Measurements from ENCODE around the gene ALDH18A1.
"Not testable (repeated sequence)": the region's sequence is repeated elsewhere in the genome, so short reads cannot be mapped to it uniquely, and the experiment has no call there.

The ALDH18A1 gene

GRCh38 chr10:95656291-95657164, at the start of gene ALDH18A1:
ALDH18A1 (minus strand) TSS chr10:95656711; CDS start chr10:95653377, 3,334 bp downstream.
- no peak for FAIRE-seq

- no peak for FAIRE-seq
Measured at GRCh38 chr10:95698415-95698814, 41.9 kb upstream of the ALDH18A1 start.

DNA sequence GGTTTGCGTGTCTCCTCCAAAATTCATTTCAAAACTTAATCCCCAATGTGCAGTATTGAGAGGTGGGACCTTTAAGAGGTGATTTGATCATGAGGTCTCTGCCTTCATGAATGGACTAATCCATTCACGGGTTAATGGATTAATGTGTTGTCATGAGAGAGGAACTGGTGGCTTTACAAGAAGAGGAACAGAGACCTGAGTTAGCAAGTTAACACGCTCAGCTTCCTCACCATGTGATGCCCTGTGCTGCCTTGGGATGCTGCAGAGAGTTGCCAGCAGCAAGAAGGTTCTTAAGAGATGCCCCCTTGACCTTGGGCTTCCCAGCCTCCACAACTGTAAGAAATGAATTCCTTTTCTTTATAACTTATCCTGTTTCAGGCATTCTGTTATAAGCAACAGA, 40.9 kb upstream of the ALDH18A1 start:
- FAIRE-seq, result no peak

- no peak for FAIRE-seq
Measured at GRCh38 chr10:95694665-95695064, 38.2 kb upstream of the ALDH18A1 start.

- FAIRE-seq, result peak; percentile 95
Measured at GRCh38 chr10:95693668-95694534, 37.4 kb upstream of the ALDH18A1 start, which contains the start of gene TCTN3. TCTN3 (minus strand) TSS chr10:95693927; CDS start chr10:95693899, 28 bp downstream.

- FAIRE-seq, result no peak
Measured at GRCh38 chr10:95693071-95693667, 36.7 kb upstream of the ALDH18A1 start.

DNA sequence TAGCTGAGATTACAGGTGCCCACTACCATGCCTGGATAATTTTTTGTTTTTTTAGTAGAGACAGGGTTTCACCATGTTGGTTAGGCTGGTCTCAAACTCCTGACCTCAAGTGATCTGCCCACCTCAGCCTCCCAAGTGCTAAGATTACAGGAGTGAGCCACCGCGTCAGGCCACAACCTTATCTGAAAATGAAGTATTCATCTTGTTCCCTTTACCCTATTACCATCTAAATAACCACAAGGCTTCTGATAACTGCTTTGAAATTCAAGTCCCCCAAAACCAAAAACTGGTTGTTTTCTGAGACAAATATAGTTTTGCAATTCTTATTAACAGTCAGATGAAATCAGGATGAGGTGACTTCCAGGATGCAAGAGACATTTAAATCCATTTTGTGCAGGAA, 34.8 kb upstream of the ALDH18A1 start:
- FAIRE-seq, result peak; percentile 73

GRCh38 chr10:95688648-95689047, 32.1 kb upstream of the ALDH18A1 start:
- FAIRE-seq, result no peak

- no peak for FAIRE-seq
Measured at GRCh38 chr10:95683966-95684365, 27.5 kb upstream of the ALDH18A1 start.

GRCh38 chr10:95675403-95676116, 19.0 kb upstream of the ALDH18A1 start:
- no peak for FAIRE-seq

DNA sequence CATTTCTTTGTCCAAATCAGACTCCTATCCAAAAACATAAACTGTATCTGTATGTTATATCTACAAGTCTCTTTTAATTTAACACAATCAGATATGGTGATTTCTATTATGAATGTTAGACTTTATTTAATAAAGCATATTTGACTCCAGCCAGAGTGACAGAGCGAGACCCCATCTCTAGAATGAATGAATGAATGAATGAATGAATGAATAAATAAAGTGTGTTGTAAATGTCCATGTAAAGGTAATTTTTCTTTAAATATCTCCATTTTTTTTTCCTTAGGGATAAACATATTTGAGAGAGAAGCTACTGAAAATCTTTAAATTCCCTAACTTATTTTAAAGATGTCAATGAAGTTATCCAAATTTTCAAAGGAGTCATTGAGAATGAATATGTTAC, 18.1 kb upstream of the ALDH18A1 start:
- no peak for FAIRE-seq

DNA sequence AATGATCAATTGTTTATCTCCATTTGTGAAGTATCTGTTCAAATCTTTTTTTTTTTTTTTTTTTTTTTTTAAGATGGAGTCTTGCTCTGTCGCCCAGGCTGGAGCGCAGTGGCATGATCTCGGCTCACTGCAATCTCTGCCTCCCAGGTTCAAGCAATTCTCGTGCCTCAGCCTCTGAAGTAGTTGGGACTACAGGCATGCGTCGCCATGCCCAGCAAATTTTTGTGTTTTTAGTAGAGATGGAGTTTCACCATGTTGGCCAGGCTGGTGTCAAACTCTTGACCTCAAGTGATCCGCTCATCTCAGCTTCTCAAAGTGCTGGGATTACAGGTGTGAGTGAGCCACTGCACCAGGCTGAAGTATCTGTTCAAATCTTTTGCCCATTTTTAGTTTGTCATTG, 16.1 kb upstream of the ALDH18A1 start:
- FAIRE-seq, result not testable (repeated sequence)

GRCh38 chr10:95664543-95664942, 8.0 kb upstream of the ALDH18A1 start:
- FAIRE-seq, result no peak

DNA sequence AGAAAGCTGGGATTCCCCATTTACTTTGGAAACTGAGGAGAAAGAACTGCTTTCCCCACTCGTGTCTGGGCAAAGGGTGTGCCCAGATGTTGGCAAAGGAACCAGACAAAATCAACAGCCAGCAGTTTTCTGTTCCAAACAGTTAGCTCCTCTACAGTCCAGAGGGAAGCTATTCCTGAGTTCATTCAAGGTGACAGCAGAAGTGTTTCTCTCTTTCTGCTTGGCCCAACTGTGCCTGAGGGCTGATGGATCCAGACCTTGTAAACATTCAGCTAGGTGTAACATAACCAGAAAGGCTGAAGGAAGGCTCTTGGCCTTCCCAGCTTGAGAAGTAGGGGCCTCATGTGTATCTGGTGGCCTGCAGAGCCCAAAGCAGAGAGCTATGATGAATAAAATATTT, 7.0 kb upstream of the ALDH18A1 start:
- FAIRE-seq, result no peak

DNA sequence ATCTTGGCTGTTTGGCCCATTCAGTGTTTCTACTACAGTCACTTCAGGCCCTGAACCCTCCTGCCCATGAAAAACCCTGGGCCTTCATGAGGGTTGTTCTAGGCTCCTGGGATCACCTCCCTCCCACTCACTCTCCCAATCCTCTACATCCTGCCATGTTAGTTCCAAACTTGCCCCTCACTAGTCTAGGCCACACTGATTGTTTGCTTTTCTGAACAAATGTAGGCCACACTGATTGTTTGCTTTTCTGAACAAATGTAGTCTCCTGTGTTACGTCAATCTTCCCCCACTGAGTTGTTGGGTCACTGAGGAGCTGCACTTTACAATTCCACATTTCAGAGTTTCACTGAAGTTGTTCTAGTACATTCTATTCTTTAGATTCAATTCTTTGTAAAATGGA, 5.3 kb upstream of the ALDH18A1 start:
- FAIRE-seq, result no peak

- no peak for FAIRE-seq
Measured at GRCh38 chr10:95660283-95660682, 3.8 kb upstream of the ALDH18A1 start.

DNA sequence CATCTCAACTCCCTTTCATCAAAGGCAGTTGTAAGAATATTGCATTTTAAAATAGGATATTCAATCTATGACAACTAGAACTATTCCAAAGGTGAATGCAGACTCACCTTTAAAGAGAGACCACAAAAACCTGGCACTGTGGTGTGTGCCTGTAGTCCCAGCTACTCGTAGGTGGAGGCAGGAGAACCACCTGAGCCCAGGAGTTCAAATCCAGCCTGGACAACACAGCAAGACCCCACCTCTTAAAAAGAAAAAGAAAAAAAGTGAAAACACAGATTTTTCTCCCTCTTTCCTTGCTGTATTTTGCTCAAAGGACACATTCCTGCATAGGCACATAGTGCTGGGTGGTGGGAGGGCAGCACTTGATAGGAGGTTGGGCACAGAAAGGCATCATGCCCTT, 739 bp upstream of the ALDH18A1 start:
- FAIRE-seq, result no peak

GRCh38 chr10:95655571-95656290, 780 bp downstream of the ALDH18A1 start:
- no peak for FAIRE-seq

DNA sequence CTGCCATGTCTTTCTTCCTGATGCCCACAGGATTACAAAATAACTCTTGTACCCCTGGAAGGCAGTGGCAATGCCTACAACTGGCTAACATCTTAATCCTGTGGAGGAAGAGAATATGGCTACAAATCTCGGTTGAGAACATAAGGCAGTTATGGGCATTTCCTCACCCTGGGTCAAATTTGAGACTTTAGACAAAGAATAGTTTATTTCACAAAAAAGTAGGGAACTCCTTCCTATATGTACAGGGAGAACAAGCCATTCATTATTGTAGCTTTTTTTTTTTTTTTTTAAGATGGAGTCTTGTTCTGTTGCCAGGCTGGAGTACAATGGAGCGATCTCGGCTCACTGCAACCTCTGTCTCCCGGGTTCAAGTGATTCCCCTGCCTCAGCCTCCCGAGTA, 2.6 kb downstream of the ALDH18A1 start:
- FAIRE-seq, result no peak

DNA sequence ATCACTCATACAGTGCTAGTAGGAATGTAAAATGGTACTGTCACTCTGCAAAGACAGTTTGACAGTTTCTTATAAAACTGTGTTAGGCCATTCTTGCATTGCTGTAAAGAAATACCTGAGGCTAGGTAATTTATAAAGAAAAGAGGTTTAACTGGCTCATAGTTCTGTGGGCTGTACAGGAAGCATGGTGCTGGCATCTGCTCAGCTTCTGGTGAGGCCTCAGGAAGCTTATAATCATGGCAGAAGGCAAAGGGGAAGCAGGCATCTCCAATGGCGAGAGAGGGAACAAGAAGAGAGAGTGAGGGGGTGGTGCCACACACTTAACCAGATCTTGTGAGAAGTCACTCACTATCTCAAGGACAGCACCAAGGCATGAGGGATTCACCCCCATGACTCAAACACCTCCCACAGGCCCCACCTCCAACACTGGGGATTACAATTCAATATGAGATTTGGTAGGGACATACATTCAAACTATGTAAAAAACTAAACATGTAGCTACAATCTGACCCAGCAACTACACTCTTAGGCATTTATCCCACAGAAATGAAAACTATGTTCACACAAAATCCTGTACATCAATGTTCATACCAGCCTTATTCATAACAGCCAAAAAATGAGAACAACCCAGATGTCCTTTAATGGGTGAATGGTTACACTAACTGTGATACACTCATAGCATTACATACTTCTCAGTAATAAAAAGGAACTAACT, 5.0 kb downstream of the ALDH18A1 start:
- FAIRE-seq, result no peak

GRCh38 chr10:95650232-95650631, 6.3 kb downstream of the ALDH18A1 start:
- no peak for FAIRE-seq
